WTC11 (cell line): ENCODE data around the gene OPCML. TPM values are rescaled to one million over a fixed set of nuclear protein-coding genes. Genes with fewer than 3 reads are reported as not detected.

Source experiments
- ATAC-seq: fragments of 200-7000 bp; cut with Tn5 transposase; 2 replicates; pipeline ENCODE4 v1.10.0; 2021; ENCODE audit warnings: mild to moderate bottlenecking, moderate library complexity
- CTCF ChIA-PET: fragments of 300-600 bp; sonication (Branson Sonifier 250); formaldehyde crosslinking; loops from one replicate; lab custom pipeline; 2021; ENCODE audit warnings: antibody characterized with exemption; lab: Charles Lee
- POLR2A ChIA-PET: fragments of 350-600 bp; sonication (Branson Sonifier 250); formaldehyde crosslinking; loops from one replicate; lab custom pipeline; 2021; ENCODE audit warnings: antibody characterized with exemption; lab: Charles Lee
- DNase-seq: peaks from one replicate; pipeline ENCODE4 v3.0.0; 2021; ENCODE audit warnings: low spot score
- H3K27ac Mint-ChIP-seq: 2 replicates; pipeline ENCODE4 v1.8.0; 2021; ENCODE audit warnings: mixed read lengths
- H3K27me3 Mint-ChIP-seq: 2 replicates; pipeline ENCODE4 v1.8.0; 2021; ENCODE audit warnings: low read depth, mild to moderate bottlenecking, moderate library complexity, mixed read lengths
- H3K36me3 Mint-ChIP-seq: 2 replicates; pipeline ENCODE4 v1.8.0; 2021; ENCODE audit warnings: mixed read lengths
- H3K4me1 Mint-ChIP-seq: 2 replicates; pipeline ENCODE4 v1.8.0; 2022; ENCODE audit warnings: mixed read lengths
- H3K4me3 Mint-ChIP-seq: 2 replicates; pipeline ENCODE4 v1.8.0; 2021; ENCODE audit warnings: mild to moderate bottlenecking, moderate library complexity, mixed read lengths
- H3K9me3 Mint-ChIP-seq: 2 replicates; pipeline ENCODE4 v1.8.0; 2021; ENCODE audit warnings: mixed read lengths
- AFF4 ChIP-seq: sonication (generic); formaldehyde crosslinking; IDR thresholded peaks from 2 replicates; pipeline ENCODE4 v1.8.1; 2023; ENCODE audit warnings: mild to moderate bottlenecking, missing genetic modification reagents, borderline replicate concordance
- ARID4B ChIP-seq: sonication (generic); formaldehyde crosslinking; IDR thresholded peaks from 2 replicates; pipeline ENCODE4 v1.8.0; 2023; ENCODE audit warnings: missing genetic modification reagents, mild to moderate bottlenecking, borderline replicate concordance
- ATF3 ChIP-seq: sonication (generic); formaldehyde crosslinking; conservative IDR thresholded peaks from 2 replicates; pipeline ENCODE4 v1.8.1; 2022; ENCODE audit warnings: mild to moderate bottlenecking, missing genetic modification reagents
- CREB1 ChIP-seq: sonication (generic); formaldehyde crosslinking; IDR thresholded peaks from 2 replicates; pipeline ENCODE4 v1.8.0; 2023; ENCODE audit warnings: mild to moderate bottlenecking, missing genetic modification reagents
- E2F4 ChIP-seq: sonication (generic); formaldehyde crosslinking; IDR thresholded peaks from 2 replicates; pipeline ENCODE4 v1.8.1; 2022; ENCODE audit warnings: low read depth, mild to moderate bottlenecking, moderate library complexity, missing genetic modification reagents, borderline replicate concordance
- ESRRA ChIP-seq: sonication (generic); formaldehyde crosslinking; IDR thresholded peaks from 2 replicates; pipeline ENCODE4 v1.8.1; 2022; ENCODE audit warnings: mild to moderate bottlenecking, missing genetic modification reagents, borderline replicate concordance
- FOXK1 ChIP-seq: sonication (generic); formaldehyde crosslinking; IDR thresholded peaks from 2 replicates; pipeline ENCODE4 v1.8.0; 2022; ENCODE audit warnings: mild to moderate bottlenecking, moderate library complexity, missing genetic modification reagents
- GTF2I ChIP-seq: fragments of 250-450 bp; sonication (Bioruptor Pico); conservative IDR thresholded peaks from 2 replicates; pipeline ENCODE4 v1.4.0; 2021; ENCODE audit warnings: mild to moderate bottlenecking
- IRF1 ChIP-seq: sonication (generic); formaldehyde crosslinking; IDR thresholded peaks from 2 replicates; pipeline ENCODE4 v1.8.0; 2023; ENCODE audit warnings: missing genetic modification reagents
- IRF2 ChIP-seq: sonication (generic); formaldehyde crosslinking; IDR thresholded peaks from 2 replicates; pipeline ENCODE4 v1.8.0; 2022; ENCODE audit warnings: low read depth, missing genetic modification reagents, borderline replicate concordance
- MAX ChIP-seq: sonication (generic); formaldehyde crosslinking; IDR thresholded peaks from 2 replicates; pipeline ENCODE4 v1.8.0; 2022; ENCODE audit warnings: mild to moderate bottlenecking, missing genetic modification reagents
- NR1H2 ChIP-seq: sonication (generic); formaldehyde crosslinking; IDR thresholded peaks from 2 replicates; pipeline ENCODE4 v1.9.0; 2021; ENCODE audit warnings: mild to moderate bottlenecking, moderate library complexity, missing genetic modification reagents
- PRDM15 ChIP-seq: sonication (generic); formaldehyde crosslinking; IDR thresholded peaks from 2 replicates; pipeline ENCODE4 v1.8.0; 2022; ENCODE audit warnings: missing genetic modification reagents
- USF1 ChIP-seq: sonication (generic); formaldehyde crosslinking; IDR thresholded peaks from 2 replicates; pipeline ENCODE4 v1.8.0; 2022; ENCODE audit warnings: mild to moderate bottlenecking, missing genetic modification reagents
- ZBTB43 ChIP-seq: sonication (generic); formaldehyde crosslinking; IDR thresholded peaks from 2 replicates; pipeline ENCODE4 v1.8.1; 2023; ENCODE audit warnings: mild to moderate bottlenecking, missing genetic modification reagents
- ZNF138 ChIP-seq: sonication (generic); formaldehyde crosslinking; conservative IDR thresholded peaks from 2 replicates; pipeline ENCODE4 v1.8.1; 2022; ENCODE audit warnings: mild to moderate bottlenecking, moderate library complexity, missing genetic modification reagents
- total RNA-seq: library from RNA; stranded (reverse); gene quantifications from 3 replicates; pipeline ENCODE4 v1.2.3, GENCODE V29; 2021

Gene OPCML
- total RNA-seq, 1 experiment from 2014 or later: 1.5 TPM

- Mint-ChIP-seq H3K4me1 (no peaks in the 10 kb centered on the region), H3K27ac (no peak overlapping the region), H3K36me3 (no peaks in the 10 kb centered on the region), H3K27me3 (no peaks in the 10 kb centered on the region; the same call in 1 of the 2 replicates), H3K9me3 (peaks cover 4% of the 10 kb centered on the region; the same call in 1 of the 2 replicates), H3K4me3 (no peak overlapping the region)
- ChIA-PET POLR2A (no interaction called here), CTCF (no interaction called here)
- DNase-seq: no peak
- no peak for ATAC-seq
- TF ChIP-seq FOXK1 (CRISPR knock-in tag) (no peak), ESRRA (CRISPR knock-in tag) (no peak), IRF1 (CRISPR knock-in tag) (no peak), IRF2 (CRISPR knock-in tag) (no peak), PRDM15 (CRISPR knock-in tag) (no peak), GTF2I (no peak), USF1 (CRISPR knock-in tag) (no peak), NR1H2 (no peak), MAX (no peak), ZBTB43 (no peak), CREB1 (CRISPR knock-in tag) (no peak), E2F4 (no peak), ZNF138 (CRISPR knock-in tag) (no peak)
- TF ChIP-seq, all 79 proteins: peak for 0
Measured at GRCh38 chr11:132658004-132658403, 874.3 kb downstream of the OPCML start.

GRCh38 chr11:132655187-132655855, 877.0 kb downstream of the OPCML start:
- H3K27me3 Mint-ChIP-seq: no peaks in the 10 kb centered on the region
- H3K4me1 Mint-ChIP-seq: peaks cover 9% of the 10 kb centered on the region
- H3K27ac Mint-ChIP-seq: no peak overlapping the region
- no peak overlapping the region for H3K4me3 Mint-ChIP-seq
- no peak for ATAC-seq
- no peaks in the 10 kb centered on the region for H3K36me3 Mint-ChIP-seq
- POLR2A ChIA-PET: no interaction called here
- no peak for DNase-seq
- CTCF ChIA-PET: no interaction called here
- peaks cover 4% of the 10 kb centered on the region; the same call in 1 of the 2 replicates for H3K9me3 Mint-ChIP-seq
- TF ChIP-seq ATF3 (CRISPR knock-in tag) (no peak), FOXK1 (CRISPR knock-in tag) (no peak), ARID4B (CRISPR knock-in tag) (no peak), AFF4 (CRISPR knock-in tag) (no peak)
